Cardiac muscle cell (in vitro differentiated cells and primary cell): Measurements from ENCODE around the gene GRK2. TPM values are rescaled to one million over a fixed set of nuclear protein-coding genes. Genes with fewer than 3 reads are reported as not detected.

Experiments
- DNase-seq, 2 donors: peaks; one replicate each; pipeline versions ENCODE4 v3.0.0 to v3.0.0-alpha.2; 2010 to 2017; ENCODE audit warnings: low read depth in 1 of 2, low spot score in 1 of 2
- H3K27ac ChIP-seq: fragments of 200-600 bp; sonication (generic); 2 replicates; pipeline ENCODE4 v1.5.1; 2016
- H3K27me3 ChIP-seq: fragments of 200-600 bp; sonication (generic); 2 replicates; pipeline ENCODE4 v1.6.0; 2016; ENCODE audit warnings: control low read depth
- H3K36me3 ChIP-seq: fragments of 200-600 bp; sonication (generic); 2 replicates; pipeline ENCODE4 v1.5.1; 2016; ENCODE audit warnings: control low read depth
- H3K4me1 ChIP-seq: fragments of 200-600 bp; sonication (generic); 2 replicates; pipeline ENCODE4 v1.8.1; 2017; ENCODE audit warnings: low read depth, mild to moderate bottlenecking, mixed run types
- H3K4me3 ChIP-seq: fragments of 200-600 bp; sonication (generic); 2 replicates; pipeline ENCODE4 v1.5.1; 2016; ENCODE audit warnings: mild to moderate bottlenecking
- H3K9me3 ChIP-seq: fragments of 200-600 bp; sonication (generic); 2 replicates; pipeline ENCODE4 v1.5.1; 2017; ENCODE audit warnings: low read depth, mild to moderate bottlenecking, control low read depth
- polyA plus RNA-seq: library from polyadenylated mRNA; unstranded; fragments of >200 nt; fragmentation: Nextera tagmentation; extraction: Ambion mirVana; gene quantifications from 2 replicates; pipeline ENCODE4 v1.2.1, GENCODE V29; 2016
- total RNA-seq: library from RNA; depleted of rRNA; stranded (reverse); fragments of >200 nt; gene quantifications from 2 replicates; pipeline ENCODE4 v1.2.3, GENCODE V29; 2016
- TF ChIP-seq, protein P1 (sequence below): IDR thresholded peaks from 2 replicates; pipeline ENCODE4 v1.5.1; 2012; ENCODE audit warnings: low read depth, mild to moderate bottlenecking, low read length

GRK2 gene
- total and polyA plus RNA-seq, 2 experiments from 2014 or later: 62.9 to 72.1 TPM

DNA sequence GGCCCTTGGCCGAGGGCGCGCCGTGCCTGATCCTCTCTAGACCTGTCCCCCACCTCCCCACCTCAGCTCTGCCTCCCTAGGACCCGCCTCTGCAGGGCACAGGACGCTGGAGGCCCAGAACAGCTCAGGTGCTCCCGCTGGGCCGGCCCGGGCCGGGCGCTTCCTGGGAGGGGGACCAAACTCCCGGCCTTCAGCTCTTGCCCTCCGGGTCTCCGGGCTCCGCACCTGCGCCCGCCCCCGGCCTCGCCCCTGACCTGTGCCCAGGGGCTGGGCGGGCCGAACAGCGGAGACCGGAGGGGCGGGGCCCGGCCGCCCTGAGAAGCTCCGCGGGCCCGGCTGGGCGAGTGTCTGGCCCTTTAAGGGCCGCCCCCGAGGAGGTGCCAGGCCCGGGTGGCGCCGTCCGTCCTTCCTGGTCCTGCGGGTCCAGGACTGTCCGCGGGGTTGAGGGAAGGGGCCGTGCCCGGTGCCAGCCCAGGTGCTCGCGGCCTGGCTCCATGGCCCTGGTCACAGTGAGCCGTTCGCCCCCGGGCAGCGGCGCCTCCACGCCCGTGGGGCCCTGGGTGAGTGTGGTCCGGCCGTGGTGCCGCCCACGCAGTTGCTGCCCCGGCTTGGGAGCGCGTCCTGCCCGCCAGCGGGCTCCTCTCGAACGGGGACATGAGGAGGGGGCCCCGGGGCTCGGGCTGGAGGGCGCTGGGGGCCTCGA, 37.0 kb downstream of the GRK2 start, which contains the start of gene SSH3:
Gene SSH3, plus strand, starts transcription at position 399 of the 703 bp plus-strand sequence. Its CDS starts 96 bp downstream, at position 495.
- Histone ChIP-seq H3K4me3 (peak within 1 kb of the TSS; percentile 73), H3K27ac (no peak within 1 kb of the TSS), H3K4me1 (no peaks in the 10 kb centered on the region), H3K9me3 (no peaks in the 10 kb centered on the region), H3K36me3 (no peaks in the 10 kb centered on the region), H3K27me3 (no peaks in the 10 kb centered on the region)
- DNase-seq: peak; percentile 66 to 80
- TF ChIP-seq, protein P1, sequence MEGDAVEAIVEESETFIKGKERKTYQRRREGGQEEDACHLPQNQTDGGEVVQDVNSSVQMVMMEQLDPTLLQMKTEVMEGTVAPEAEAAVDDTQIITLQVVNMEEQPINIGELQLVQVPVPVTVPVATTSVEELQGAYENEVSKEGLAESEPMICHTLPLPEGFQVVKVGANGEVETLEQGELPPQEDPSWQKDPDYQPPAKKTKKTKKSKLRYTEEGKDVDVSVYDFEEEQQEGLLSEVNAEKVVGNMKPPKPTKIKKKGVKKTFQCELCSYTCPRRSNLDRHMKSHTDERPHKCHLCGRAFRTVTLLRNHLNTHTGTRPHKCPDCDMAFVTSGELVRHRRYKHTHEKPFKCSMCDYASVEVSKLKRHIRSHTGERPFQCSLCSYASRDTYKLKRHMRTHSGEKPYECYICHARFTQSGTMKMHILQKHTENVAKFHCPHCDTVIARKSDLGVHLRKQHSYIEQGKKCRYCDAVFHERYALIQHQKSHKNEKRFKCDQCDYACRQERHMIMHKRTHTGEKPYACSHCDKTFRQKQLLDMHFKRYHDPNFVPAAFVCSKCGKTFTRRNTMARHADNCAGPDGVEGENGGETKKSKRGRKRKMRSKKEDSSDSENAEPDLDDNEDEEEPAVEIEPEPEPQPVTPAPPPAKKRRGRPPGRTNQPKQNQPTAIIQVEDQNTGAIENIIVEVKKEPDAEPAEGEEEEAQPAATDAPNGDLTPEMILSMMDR: no peak

DNA sequence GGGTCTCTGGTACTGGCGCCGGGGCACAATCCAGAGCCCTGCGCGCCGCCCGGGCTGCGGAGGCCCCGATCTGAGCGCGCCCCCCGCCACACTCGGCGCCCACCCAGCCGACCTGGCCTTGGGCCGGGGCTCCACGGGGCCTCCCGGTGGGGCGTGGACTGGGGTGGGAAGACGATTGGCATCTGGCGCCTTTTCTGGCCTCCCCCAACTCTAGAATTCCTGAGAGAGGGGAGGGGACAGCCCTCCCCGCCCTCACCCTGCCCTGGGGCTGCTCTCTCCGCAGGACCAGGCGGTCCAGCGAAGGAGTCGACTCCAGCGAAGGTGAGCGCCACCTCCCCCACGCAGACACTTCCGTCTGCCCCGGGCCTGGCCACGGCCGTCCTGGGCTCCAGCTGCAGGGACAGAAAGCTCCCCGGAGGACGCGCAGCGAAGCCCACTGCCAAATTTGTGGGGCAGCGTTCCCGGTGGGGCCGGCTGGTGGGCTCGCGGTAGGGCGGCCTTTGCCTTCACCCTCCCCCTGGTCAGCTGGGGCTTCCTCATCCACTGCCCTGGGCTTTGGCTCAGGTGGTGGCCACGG, 37.6 kb downstream of the GRK2 start:
- peak; percentile 21 to 49 for DNase-seq
- H3K27ac ChIP-seq: no peak overlapping the region
- H3K4me1 ChIP-seq: no peaks in the 10 kb centered on the region
- TF ChIP-seq, protein P1: no peak
- H3K4me3 ChIP-seq: peak overlapping the region; percentile 73
- no peaks in the 10 kb centered on the region for H3K27me3 ChIP-seq
- no peaks in the 10 kb centered on the region for H3K36me3 ChIP-seq
- H3K9me3 ChIP-seq: no peaks in the 10 kb centered on the region

DNA sequence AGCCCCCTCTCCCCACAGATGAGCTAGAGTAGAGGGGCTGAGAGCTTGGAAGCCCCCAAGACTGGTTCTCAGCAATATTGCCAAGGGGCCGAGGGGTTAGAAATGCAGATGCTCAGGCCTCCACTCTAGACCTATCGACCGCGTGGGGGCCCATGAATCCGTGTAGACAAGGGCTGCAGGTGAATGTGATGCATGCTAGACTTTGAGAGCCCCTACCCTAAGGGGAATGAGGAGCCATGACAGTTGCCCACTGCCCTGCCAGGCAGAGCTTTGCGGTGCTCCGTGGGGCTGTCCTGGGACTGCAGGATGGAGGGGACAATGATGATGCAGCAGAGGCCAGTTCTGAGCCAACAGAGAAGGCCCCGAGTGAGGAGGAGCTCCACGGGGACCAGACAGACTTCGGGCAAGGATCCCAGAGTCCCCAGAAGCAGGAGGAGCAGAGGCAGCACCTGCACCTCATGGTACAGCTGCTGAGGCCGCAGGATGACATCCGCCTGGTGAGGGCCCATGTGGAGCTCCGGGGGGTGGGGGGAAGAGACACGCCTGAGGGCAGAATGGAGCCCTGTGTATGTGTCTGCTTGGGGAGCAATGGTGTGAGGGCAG, 38.3 kb downstream of the GRK2 start:
- H3K4me3 ChIP-seq: peak overlapping the region; percentile 73
- DNase-seq: no peak

DNA sequence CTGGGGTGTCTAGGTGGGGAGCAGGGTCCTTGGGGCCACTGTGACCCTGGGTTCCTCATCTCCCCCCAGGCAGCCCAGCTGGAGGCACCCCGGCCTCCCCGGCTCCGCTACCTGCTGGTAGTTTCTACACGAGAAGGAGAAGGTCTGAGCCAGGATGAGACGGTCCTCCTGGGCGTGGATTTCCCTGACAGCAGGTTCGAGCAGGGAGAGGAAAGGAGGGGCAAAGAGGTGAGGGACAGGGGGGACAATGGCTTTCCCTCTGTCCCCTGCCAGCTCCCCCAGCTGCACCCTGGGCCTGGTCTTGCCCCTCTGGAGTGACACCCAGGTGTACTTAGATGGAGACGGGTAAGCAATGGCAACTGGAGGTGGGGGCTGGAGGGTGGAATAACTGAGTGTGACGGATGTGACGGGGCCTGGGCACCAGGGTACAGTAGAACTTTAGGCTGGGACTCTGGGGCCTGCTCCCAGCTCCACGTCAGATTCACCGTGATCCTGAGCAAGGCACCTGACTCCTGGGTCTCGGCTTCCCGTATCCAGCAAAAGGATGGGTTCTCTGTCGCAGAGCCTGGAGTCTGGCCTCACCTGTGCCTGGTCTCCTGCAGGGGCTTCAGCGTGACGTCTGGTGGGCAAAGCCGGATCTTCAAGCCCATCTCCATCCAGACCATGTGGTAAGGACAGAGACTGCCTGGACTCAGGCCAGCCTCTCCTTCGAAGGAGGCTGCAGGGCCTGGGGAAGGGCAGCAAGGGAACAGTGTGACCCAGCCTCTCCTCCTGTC, 40.7 kb downstream of the GRK2 start:
- no peak for DNase-seq
- H3K27ac ChIP-seq: no peak overlapping the region
- TF ChIP-seq, protein P1: no peak
- no peaks in the 10 kb centered on the region for H3K4me1 ChIP-seq
- no peaks in the 10 kb centered on the region for H3K9me3 ChIP-seq
- no peaks in the 10 kb centered on the region for H3K27me3 ChIP-seq
- H3K36me3 ChIP-seq: no peaks in the 10 kb centered on the region
- no peak overlapping the region for H3K4me3 ChIP-seq

More for the DNA sequence above, 38.3 kb downstream of the GRK2 start:
- Histone ChIP-seq H3K27me3 (no peaks in the 10 kb centered on the region), H3K36me3 (no peaks in the 10 kb centered on the region), H3K27ac (no peak overlapping the region), H3K9me3 (no peaks in the 10 kb centered on the region), H3K4me1 (no peaks in the 10 kb centered on the region)
- TF ChIP-seq, protein P1: no peak

DNA sequence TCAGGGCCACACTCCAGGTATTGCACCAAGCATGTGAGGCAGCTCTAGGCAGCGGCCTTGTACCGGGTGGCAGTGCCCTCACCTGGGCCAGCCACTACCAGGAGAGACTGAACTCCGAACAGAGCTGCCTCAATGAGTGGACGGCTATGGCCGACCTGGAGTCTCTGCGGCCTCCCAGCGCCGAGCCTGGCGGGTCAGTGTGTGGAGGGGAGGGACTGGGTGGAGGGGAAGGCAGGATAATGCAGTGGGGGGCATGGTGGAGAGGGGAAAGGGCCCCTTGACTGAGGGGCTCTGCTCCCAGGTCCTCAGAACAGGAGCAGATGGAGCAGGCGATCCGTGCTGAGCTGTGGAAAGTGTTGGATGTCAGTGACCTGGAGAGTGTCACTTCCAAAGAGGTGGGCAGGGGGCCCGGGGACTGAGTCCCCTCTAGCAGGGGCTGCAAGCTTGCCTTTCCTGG, 41.3 kb downstream of the GRK2 start:
- H3K36me3 ChIP-seq: no peaks in the 10 kb centered on the region
- TF ChIP-seq, protein P1: no peak
- no peaks in the 10 kb centered on the region for H3K4me1 ChIP-seq
- no peaks in the 10 kb centered on the region for H3K27me3 ChIP-seq
- no peak overlapping the region for H3K27ac ChIP-seq
- no peak overlapping the region for H3K4me3 ChIP-seq
- no peaks in the 10 kb centered on the region for H3K9me3 ChIP-seq
- no peak for DNase-seq
